SK-N-SH treated with all-trans-retinoic acid at 6 μM for 48 hours (cell line): ENCODE results near the gene OR10AD1.

Experiments
- CREB5 ChIP-seq: fragments of 250-450 bp; sonication (Bioruptor Pico); IDR thresholded peaks from 2 replicates; pipeline ENCODE4 v1.5.1; 2020; ENCODE audit warnings: low read depth, mild to moderate bottlenecking, moderate library complexity
- GLIS3 ChIP-seq: fragments of 250-450 bp; sonication (Bioruptor Pico); IDR thresholded peaks from 2 replicates; pipeline ENCODE4 v1.5.0; 2020; ENCODE audit warnings: mild to moderate bottlenecking, moderate library complexity
- PATZ1 ChIP-seq: fragments of 250-450 bp; sonication (Bioruptor Pico); IDR thresholded peaks from 2 replicates; pipeline ENCODE4 v1.8.0; 2020; ENCODE audit warnings: mild to moderate bottlenecking, moderate library complexity, borderline replicate concordance
- PPARA ChIP-seq: fragments of 250-450 bp; sonication (Bioruptor Pico); IDR thresholded peaks from 2 replicates; pipeline ENCODE4 v1.5.0; 2020; ENCODE audit warnings: mild to moderate bottlenecking, borderline replicate concordance
- RARB ChIP-seq: fragments of 250-450 bp; sonication (Bioruptor Pico); IDR thresholded peaks from 2 replicates; pipeline ENCODE4 v1.8.0; 2021; ENCODE audit warnings: mild to moderate bottlenecking, moderate library complexity
- SNAI2 ChIP-seq: fragments of 250-450 bp; sonication (Bioruptor Pico); IDR thresholded peaks from 2 replicates; pipeline ENCODE4 v1.5.0; 2020; ENCODE audit warnings: mild to moderate bottlenecking, moderate library complexity
- TOX ChIP-seq: fragments of 250-450 bp; sonication (Bioruptor Pico); IDR thresholded peaks from 2 replicates; pipeline ENCODE4 v1.8.0; 2021; ENCODE audit warnings: mild to moderate bottlenecking, moderate library complexity, borderline replicate concordance
- ZC3H10 ChIP-seq: fragments of 250-450 bp; sonication (Bioruptor Pico); IDR thresholded peaks from 2 replicates; pipeline ENCODE4 v1.5.1; 2021; ENCODE audit warnings: mild to moderate bottlenecking, moderate library complexity
- ZFP3 ChIP-seq: fragments of 250-450 bp; sonication (Bioruptor Pico); IDR thresholded peaks from 2 replicates; pipeline ENCODE4 v1.5.0; 2020; ENCODE audit warnings: mild to moderate bottlenecking, moderate library complexity
- ZFP30 ChIP-seq: fragments of 450-650 bp; formaldehyde crosslinking; IDR thresholded peaks from 2 replicates; pipeline ENCODE4 v1.5.0; 2022; ENCODE audit warnings: mild to moderate bottlenecking, moderate library complexity
- TF ChIP-seq, protein P1 (sequence below): fragments of 250-450 bp; sonication (Bioruptor Pico); IDR thresholded peaks from 2 replicates; pipeline ENCODE4 v1.8.0; 2021; ENCODE audit warnings: low read depth, mild to moderate bottlenecking, moderate library complexity, borderline replicate concordance
- TF ChIP-seq, protein P2 (sequence below): fragments of 250-450 bp; sonication (Bioruptor Pico); IDR thresholded peaks from 2 replicates; pipeline ENCODE4 v1.5.0; 2020; ENCODE audit warnings: mild to moderate bottlenecking, moderate library complexity
- TF ChIP-seq, protein P3 (sequence below): fragments of 250-450 bp; sonication (Bioruptor Pico); IDR thresholded peaks from 2 replicates; pipeline ENCODE4 v1.5.1; 2021; ENCODE audit warnings: mild to moderate bottlenecking, moderate library complexity

DNA sequence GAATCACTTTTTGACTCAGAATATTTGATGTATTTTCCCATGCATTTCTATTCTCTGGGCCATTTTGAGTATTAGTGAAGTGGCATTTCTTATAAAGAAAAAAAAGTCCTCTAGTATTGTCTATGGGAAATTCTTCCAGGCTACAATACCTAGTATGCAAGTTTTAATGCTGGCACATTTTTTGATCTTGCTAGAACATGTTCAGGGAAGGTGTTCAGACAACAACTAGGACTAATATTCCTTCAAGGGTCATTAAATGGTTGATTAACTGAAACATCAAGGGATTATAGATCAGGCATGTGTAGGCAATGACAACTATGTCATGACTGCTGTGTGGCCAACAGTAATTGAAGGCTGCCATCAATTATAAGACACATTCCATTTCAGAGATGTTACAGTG, 12.0 kb downstream of the OR10AD1 start:
- TF ChIP-seq PPARA (CRISPR knock-in tag) (no peak), GLIS3 (CRISPR knock-in tag) (no peak), ZC3H10 (CRISPR knock-in tag) (no peak), SNAI2 (CRISPR knock-in tag) (no peak), ZFP30 (no peak), CREB5 (CRISPR knock-in tag) (no peak), PATZ1 (CRISPR knock-in tag) (no peak), RARB (CRISPR knock-in tag) (no peak), TOX (CRISPR knock-in tag) (no peak), ZFP3 (CRISPR knock-in tag) (no peak)
- TF ChIP-seq, protein P1, sequence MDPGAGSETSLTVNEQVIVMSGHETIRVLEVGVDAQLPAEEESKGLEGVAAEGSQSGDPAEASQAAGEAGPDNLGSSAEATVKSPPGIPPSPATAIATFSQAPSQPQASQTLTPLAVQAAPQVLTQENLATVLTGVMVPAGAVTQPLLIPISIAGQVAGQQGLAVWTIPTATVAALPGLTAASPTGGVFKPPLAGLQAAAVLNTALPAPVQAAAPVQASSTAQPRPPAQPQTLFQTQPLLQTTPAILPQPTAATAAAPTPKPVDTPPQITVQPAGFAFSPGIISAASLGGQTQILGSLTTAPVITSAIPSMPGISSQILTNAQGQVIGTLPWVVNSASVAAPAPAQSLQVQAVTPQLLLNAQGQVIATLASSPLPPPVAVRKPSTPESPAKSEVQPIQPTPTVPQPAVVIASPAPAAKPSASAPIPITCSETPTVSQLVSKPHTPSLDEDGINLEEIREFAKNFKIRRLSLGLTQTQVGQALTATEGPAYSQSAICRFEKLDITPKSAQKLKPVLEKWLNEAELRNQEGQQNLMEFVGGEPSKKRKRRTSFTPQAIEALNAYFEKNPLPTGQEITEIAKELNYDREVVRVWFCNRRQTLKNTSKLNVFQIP = no peak
- TF ChIP-seq, protein P2, sequence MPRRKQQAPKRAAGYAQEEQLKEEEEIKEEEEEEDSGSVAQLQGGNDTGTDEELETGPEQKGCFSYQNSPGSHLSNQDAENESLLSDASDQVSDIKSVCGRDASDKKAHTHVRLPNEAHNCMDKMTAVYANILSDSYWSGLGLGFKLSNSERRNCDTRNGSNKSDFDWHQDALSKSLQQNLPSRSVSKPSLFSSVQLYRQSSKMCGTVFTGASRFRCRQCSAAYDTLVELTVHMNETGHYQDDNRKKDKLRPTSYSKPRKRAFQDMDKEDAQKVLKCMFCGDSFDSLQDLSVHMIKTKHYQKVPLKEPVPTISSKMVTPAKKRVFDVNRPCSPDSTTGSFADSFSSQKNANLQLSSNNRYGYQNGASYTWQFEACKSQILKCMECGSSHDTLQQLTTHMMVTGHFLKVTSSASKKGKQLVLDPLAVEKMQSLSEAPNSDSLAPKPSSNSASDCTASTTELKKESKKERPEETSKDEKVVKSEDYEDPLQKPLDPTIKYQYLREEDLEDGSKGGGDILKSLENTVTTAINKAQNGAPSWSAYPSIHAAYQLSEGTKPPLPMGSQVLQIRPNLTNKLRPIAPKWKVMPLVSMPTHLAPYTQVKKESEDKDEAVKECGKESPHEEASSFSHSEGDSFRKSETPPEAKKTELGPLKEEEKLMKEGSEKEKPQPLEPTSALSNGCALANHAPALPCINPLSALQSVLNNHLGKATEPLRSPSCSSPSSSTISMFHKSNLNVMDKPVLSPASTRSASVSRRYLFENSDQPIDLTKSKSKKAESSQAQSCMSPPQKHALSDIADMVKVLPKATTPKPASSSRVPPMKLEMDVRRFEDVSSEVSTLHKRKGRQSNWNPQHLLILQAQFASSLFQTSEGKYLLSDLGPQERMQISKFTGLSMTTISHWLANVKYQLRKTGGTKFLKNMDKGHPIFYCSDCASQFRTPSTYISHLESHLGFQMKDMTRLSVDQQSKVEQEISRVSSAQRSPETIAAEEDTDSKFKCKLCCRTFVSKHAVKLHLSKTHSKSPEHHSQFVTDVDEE = no peak
- TF ChIP-seq, protein P3, sequence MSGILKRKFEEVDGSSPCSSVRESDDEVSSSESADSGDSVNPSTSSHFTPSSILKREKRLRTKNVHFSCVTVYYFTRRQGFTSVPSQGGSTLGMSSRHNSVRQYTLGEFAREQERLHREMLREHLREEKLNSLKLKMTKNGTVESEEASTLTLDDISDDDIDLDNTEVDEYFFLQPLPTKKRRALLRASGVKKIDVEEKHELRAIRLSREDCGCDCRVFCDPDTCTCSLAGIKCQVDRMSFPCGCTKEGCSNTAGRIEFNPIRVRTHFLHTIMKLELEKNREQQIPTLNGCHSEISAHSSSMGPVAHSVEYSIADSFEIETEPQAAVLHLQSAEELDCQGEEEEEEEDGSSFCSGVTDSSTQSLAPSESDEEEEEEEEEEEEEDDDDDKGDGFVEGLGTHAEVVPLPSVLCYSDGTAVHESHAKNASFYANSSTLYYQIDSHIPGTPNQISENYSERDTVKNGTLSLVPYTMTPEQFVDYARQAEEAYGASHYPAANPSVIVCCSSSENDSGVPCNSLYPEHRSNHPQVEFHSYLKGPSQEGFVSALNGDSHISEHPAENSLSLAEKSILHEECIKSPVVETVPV = no peak
